Embryonic facial prominence (tissue), 1 donor: ENCODE measurements around the gene FRMD4B.
A peak's percentile ranks its signal among the peaks of the same experiment; 100 is the strongest.
"Not testable (repeated sequence)": the region's sequence is repeated elsewhere in the genome, so short reads cannot be mapped to it uniquely, and the experiment has no call there.

Experiments used
- DNase-seq: peaks from one replicate; pipeline ENCODE4 v3.0.0-alpha.2; 2016; ENCODE audit errors: extremely low spot score

The FRMD4B gene

DNA sequence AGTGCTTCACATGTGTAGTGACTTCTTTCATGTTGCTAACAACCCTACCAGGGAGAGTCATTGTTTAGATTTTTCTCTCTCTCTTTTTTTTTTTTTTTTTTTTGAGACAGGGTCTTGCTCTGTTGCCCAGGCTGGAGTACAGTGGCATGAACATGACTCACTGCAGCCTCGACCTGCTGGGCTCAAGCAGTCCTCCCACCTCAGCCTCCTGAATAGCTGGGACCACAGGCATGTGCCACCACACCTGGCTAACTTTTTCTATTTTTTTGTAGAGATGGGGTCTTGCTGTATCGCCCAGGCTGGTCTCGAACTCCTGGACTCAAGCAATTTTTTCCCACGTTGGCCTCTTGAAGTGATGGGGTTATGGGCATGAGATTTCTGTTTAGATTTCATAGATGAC lies 63.4 kb downstream of the FRMD4B start:
- not testable (repeated sequence) for DNase-seq

DNA sequence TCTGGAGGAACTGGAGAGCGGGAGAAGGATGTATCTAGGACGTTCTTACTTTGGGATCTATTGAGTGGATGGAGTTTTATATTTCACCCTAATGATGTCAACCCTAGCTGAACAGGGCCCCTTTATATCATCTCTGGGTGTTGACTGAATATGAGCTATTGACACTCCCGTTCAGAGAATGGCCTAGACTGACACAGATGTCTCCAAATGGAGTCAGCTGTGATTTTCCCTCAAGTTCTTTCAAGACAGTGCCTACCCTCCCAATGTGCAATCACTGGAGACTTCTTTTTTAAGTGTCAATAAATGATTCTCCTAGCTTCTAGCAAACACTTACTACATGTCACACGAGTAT lies 63.8 kb downstream of the FRMD4B start:
- DNase-seq, result no peak

GRCh38 chr3:69321301-69322157 lies 64.4 kb downstream of the FRMD4B start:
- no peak for DNase-seq

DNA sequence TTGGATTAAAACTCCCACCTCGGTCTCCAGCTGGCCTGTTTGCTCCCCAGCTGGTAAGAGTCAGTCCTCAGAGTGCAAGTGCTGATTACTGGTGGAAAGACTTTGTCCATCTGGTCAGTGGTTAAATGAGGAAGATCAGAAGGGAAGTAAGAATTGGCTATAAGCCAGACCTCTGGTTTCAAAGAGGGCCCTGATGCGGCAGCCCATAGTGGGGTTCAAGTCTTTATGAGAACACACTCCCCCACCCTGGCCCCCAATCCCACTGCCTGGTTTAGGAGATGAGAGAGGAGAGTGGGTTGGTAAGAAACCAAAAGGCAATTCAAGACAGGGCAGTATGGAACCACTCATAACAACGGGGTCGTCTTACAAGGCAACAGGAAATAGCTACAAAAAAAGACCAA lies 65.0 kb downstream of the FRMD4B start:
- no peak for DNase-seq

DNA sequence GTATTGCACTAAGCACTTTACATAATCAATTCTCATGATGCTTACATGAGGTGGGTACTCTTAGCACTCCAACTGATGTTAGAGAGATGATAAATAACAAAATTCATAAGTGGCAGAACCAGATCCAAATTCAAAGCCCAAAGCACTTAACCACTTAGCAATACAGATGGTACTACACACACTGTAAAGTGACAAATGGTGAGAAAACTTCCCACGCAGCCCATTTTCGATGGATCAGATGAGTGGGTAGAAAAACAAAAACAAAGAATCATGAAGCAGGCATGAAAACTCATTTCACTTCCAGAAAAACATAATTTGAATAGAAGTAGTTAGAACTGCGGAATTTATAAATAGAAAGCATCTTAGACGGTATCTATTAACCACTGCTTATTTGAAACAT lies 66.2 kb downstream of the FRMD4B start:
- no peak for DNase-seq

- DNase-seq, result no peak
These were observed 67.5 kb downstream of the FRMD4B start for GRCh38 chr3:69318410-69318809.

DNA sequence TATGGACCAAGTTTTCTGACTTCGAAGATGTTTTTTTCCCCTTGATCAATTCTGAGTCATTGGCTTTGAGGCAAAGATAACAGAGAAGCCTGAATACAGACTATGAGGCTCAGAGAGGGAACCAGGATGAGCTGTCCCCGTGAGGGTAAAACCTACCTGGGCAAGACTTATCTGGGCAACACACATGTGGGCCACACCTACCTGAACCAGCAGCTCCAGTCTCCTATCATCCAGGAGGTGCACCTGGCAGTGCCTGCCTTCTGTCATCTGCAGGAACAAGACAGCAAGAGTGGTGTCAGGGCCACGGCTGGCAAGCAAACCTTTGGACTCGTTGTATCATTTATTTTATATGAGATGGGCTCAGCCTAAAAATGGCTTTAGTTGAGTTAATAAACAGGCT lies 72.6 kb downstream of the FRMD4B start:
- no peak for DNase-seq

GRCh38 chr3:69309814-69310213 lies 76.1 kb downstream of the FRMD4B start:
- no peak for DNase-seq

- peak; percentile 57 for DNase-seq
These were observed 79.4 kb downstream of the FRMD4B start for GRCh38 chr3:69306239-69307185.

DNA sequence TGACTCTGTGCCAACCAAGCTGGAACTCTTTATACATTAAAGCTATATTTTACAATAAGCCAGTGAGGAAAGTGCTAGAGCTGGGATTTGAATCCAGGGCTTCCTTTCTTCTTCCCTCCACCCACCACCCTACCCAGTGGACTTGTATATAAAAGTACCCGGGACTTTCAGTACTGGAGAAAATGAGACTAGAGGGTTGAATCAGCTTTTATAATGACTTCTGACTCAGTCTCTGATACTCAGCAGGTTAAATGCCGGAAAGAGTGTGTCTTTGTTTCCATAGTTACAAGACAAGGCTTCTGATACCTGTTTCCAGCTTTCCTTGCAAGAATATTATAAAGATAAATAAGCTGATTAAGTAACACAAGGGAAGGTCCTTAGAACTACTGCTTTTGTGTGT lies 80.9 kb downstream of the FRMD4B start:
- DNase-seq, result no peak

GRCh38 chr3:69304396-69304795 lies 81.5 kb downstream of the FRMD4B start:
- DNase-seq, result no peak

DNA sequence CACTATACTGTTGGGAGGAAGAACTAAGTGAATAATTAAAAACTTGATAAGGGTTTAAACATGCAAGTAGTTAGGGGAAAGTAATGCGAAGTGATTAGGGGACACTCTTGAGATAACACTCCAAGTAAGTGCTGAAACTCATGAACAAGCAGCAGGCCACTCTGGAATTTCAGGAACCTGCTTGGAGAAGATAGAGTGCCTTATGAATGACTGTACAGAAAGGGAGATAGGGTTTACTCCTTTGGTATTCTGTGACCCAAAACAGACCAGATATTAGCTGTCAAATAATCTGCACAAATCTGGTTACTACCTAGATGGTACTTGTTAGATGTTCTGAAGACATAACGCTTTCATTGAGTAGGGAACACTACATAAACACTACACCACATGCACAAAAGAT lies 85.6 kb downstream of the FRMD4B start:
- DNase-seq, result no peak

DNA sequence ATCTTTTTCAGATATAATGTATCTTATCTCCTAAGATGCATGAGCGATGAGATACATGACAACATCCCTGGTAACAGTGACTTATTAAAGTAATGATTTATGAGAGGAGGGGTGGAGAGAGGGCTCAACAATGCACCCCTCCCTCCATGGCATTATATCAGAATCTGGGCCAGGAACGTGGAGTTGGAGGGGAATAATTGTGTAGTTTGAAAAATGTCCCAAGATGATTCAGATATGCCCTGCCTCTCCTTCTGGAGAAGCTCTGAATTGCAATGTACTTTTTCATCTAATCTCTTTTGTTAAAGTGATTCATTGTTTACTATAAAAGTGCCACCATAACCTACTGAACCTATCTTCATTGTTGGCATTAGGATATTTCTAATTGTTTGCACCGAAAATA lies 86.5 kb downstream of the FRMD4B start:
- no peak for DNase-seq

- DNase-seq, result peak; percentile 38
These were observed 88.4 kb downstream of the FRMD4B start for GRCh38 chr3:69297501-69297900.

DNA sequence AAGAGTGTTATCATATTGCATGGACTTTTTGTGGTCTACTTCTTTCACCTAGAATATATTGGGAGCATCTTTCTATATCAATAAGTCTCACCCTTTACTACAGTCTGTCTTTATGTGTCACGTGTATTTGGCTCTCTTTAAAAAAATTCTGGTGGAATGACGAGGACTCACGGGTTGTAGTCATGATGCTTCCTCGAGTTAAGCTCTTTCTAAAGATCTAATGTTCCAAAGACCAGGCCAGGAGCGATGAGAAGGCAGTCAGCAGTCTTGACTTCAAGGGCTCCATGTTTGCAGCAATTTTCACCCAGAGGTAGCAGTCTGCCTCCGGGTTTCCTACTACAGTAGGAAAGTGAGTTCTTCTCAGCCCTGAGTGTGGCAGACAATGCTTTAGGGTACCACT lies 88.9 kb downstream of the FRMD4B start:
- DNase-seq, result no peak

DNA sequence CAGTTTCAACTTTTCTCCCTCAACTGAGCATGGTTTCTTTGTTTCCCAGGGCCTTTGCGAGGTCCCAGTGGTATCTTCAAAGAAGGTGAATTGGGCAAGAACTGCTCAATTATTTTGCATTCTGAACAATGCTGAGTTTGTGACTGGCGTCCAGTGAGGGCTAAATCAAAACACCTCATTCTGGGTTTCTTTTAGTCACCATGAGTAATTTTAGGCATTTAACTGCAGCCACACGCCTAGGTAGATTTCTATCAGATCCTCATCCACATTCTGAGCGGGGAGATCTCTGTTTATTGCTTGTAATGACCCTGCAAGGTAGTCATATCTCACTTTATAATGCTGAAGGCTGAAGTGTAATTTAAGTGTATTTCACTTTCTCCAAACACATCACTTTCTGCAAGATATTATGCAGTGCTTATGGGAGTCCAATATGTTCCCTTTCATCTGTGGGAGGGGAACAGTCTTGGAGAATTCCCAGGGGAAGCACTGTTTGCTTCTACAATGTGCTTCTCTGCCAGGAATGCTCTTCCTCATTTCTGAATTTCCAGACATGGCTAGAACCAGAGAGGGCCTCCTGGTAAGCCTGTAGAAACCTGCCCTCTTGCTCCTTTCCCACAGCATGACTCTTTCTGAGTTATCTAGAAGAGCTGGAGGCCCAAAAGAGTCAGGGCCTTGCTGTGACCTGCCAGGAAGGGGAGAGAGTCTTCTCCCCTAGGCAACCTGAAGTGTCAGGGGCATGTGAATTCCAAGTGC lies 91.7 kb downstream of the FRMD4B start:
- no peak for DNase-seq

- DNase-seq, result no peak
These were observed 92.8 kb downstream of the FRMD4B start for GRCh38 chr3:69292959-69293574.

DNA sequence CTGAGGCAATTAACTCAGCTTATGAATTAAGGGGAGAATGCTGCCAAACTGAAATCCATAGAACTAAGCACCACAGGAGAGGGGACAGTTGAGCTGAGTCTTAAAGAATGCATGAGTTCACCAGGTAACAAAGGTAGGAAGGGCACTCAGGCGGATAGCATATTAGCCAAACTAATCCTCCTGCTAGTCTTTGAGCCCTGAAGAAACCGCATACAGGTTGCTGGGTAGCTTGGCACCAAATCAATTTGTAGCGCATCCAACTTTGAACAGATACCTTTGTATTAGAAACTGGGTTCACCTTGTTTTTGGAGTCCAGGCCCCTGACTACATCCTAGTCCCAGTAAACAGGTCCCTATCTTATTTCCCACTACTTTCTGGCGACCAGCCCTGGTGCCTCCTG lies 93.7 kb downstream of the FRMD4B start:
- no peak for DNase-seq

DNA sequence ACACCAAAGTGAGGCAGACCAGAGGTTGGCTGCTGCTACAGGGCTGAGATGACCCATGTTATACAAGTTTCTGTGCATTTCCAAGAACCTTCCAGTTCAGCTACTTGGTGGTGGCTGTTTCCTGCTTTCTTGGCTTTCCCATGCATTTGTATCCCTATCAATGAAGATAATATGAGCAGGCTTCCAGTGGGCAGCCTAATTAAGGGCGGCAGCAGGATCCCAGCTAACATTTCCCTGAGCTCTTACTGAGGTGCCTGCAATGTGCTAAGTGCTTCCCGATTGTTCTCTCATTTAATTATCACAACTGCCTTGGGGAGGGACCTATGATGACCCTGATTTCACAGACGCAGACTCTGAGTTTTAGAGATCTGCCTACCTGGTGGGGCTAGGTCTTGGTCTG lies 95.5 kb downstream of the FRMD4B start:
- no peak for DNase-seq

- no peak for DNase-seq
These were observed 95.9 kb downstream of the FRMD4B start for GRCh38 chr3:69290006-69290405.

DNA sequence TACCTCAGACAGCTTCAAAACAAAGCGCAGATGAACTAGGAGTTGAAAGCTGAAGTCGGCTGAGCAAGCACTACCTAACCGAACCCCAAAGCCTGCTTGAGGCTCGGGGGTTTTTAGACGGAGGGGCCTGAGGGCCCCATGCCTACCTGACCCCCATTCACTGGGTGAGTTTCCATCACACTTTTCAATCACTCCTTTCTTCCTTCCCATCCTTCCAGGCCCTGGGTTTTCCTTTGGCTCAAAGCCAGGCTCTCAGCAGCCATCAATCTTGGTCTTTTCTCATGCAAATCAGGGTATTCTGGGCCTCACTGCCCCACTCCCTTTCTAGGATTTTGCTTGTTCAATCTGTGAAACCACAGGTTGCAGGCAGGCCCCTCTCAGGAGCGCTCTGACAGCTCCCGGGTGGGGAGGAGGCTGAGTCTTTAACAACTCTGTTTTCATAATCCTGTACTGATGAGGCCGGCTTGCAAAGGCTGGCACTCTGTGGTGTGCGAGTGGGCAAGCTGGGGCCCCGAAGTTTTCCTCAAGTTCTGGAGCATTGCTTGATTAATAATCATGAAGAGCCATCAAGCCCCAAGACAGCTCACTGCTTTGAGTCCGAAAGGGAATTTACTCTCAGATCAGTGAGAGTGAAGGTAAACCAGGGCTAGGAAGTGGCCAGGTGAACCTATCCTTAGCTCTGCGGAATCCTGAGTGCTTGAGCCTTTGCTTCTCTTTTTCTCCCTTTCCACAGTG lies 97.6 kb downstream of the FRMD4B start:
- DNase-seq, result no peak
